Endothelial cell of umbilical vein (primary cell): Measurements from ENCODE around the gene CASR. TPM values are rescaled to one million over a fixed set of nuclear protein-coding genes. Genes with fewer than 3 reads are reported as not detected.

ENCODE experiments used
- BruUV-seq: library from RNA; stranded (reverse); fragments of 400-500 nt; replicated peaks from 2 replicates; lab custom pipeline; 2021; lab: Mats Ljungman, UMichigan
- CTCF ChIA-PET: fragments of 300-600, 350-600 bp; sonication (Branson Sonifier 250); formaldehyde crosslinking; loops from one replicate; lab custom pipeline; 2021; ENCODE audit warnings: antibody characterized with exemption, inconsistent platforms; lab: Charles Lee
- POLR2A ChIA-PET: fragments of 300-600, 350-600 bp; sonication (Branson Sonifier 250); formaldehyde crosslinking; loops from one replicate; lab custom pipeline; 2021; ENCODE audit warnings: antibody characterized with exemption, inconsistent platforms; lab: Charles Lee
- DNase-seq: peaks from one replicate; pipeline ENCODE4 v3.0.0-alpha.2; 2011; ENCODE audit warnings: low read depth, low spot score
- FAIRE-seq: peaks from 2 replicates; lab custom pipeline; 2011; peaks lifted over from hg19 to GRCh38; lab: Jason Lieb, UNC
- H2AFZ ChIP-seq: 2 replicates; pipeline ENCODE4 v1.6.0; 2012; ENCODE audit warnings: low read depth, low read length, control low read depth, inconsistent platforms
- H3K27ac ChIP-seq: 2 replicates; pipeline ENCODE4 v1.5.1; 2011; ENCODE audit warnings: low read depth, mild to moderate bottlenecking, control low read depth, low read length, moderate library complexity; ENCODE audit not compliant: insufficient read depth
- H3K27me3 ChIP-seq, 2 experiments: 2 replicates each; pipeline versions ENCODE4 v1.6.0 to v1.6.1; 2011; ENCODE audit warnings: low read length in 2 of 2, mixed read lengths in 1 of 2; ENCODE audit not compliant: control insufficient read depth in 2 of 2, insufficient read depth in 2 of 2
- H3K36me3 ChIP-seq, 2 experiments: 2 replicates in 1 of 2; 3 replicates in 1 of 2; pipeline ENCODE4 v1.5.1; 2011; ENCODE audit warnings: low read length in 2 of 2, mild to moderate bottlenecking in 1 of 2, moderate library complexity in 1 of 2; ENCODE audit not compliant: control insufficient read depth in 2 of 2, insufficient read depth in 2 of 2; ENCODE audit errors: extremely low read depth in 1 of 2
- H3K4me1 ChIP-seq: 3 replicates; pipeline ENCODE4 v1.5.1; 2011; ENCODE audit warnings: mild to moderate bottlenecking, low read length; ENCODE audit not compliant: control insufficient read depth, insufficient read depth; ENCODE audit errors: extremely low read depth
- H3K4me2 ChIP-seq: 2 replicates; pipeline ENCODE4 v1.6.1; 2011; ENCODE audit warnings: low read length, control low read depth, mixed read lengths; ENCODE audit not compliant: insufficient read depth
- H3K4me3 ChIP-seq, 3 experiments: fragments of 200-600 bp in 1 of 3; sonication (generic), shearing (Covaris generic) in 1 of 3; replicated peaks in 1 of 3; 2 replicates each; pipeline ENCODE4 v1.5.1; 2011 to 2016; ENCODE audit warnings: control low read depth in 3 of 3, low read length in 3 of 3, mild to moderate bottlenecking in 2 of 3, inconsistent platforms in 1 of 3, low read depth in 1 of 3, moderate library complexity in 1 of 3; ENCODE audit not compliant: insufficient read depth in 1 of 3
- H3K79me2 ChIP-seq: 2 replicates; pipeline ENCODE4 v1.6.0; 2012; ENCODE audit warnings: low read length, inconsistent platforms; ENCODE audit not compliant: control insufficient read depth, insufficient read depth
- H3K9ac ChIP-seq: replicated peaks from 2 replicates; pipeline ENCODE3; 2011; ENCODE audit warnings: low read length, control low read depth; ENCODE audit not compliant: insufficient read depth; ENCODE audit errors: extremely low read depth
- H3K9me1 ChIP-seq: replicated peaks from 3 replicates; pipeline ENCODE4 v1.6.0; 2011; ENCODE audit warnings: mild to moderate bottlenecking, low read length; ENCODE audit not compliant: control insufficient read depth, insufficient read depth; ENCODE audit errors: extremely low read depth
- H3K9me3 ChIP-seq: replicated peaks from 2 replicates; pipeline ENCODE4 v1.5.1; 2012; ENCODE audit warnings: low read length, inconsistent platforms; ENCODE audit not compliant: control insufficient read depth, insufficient read depth
- H4K20me1 ChIP-seq: replicated peaks from 2 replicates; pipeline ENCODE3; 2011; ENCODE audit warnings: mild to moderate bottlenecking, low read length; ENCODE audit not compliant: control insufficient read depth, insufficient read depth; ENCODE audit errors: extremely low read depth
- CTCF ChIP-seq, 2 donors: IDR thresholded peaks; 1 replicate in 1 of 2; 2 replicates in 1 of 2; pipeline ENCODE4 v1.5.1; 2011; ENCODE audit warnings: low read length in 2 of 2, mild to moderate bottlenecking in 2 of 2, moderate library complexity in 2 of 2, control low read depth in 1 of 2, inconsistent platforms in 1 of 2, low read depth in 1 of 2; ENCODE audit not compliant: insufficient read depth in 1 of 2; ENCODE audit errors: extremely low read depth in 1 of 2
- EZH2 ChIP-seq: IDR thresholded peaks from 2 replicates; pipeline ENCODE4 v1.6.1; 2012; ENCODE audit warnings: borderline replicate concordance, low read depth, mild to moderate bottlenecking, moderate library complexity, low read length, inconsistent platforms; ENCODE audit not compliant: severe bottlenecking
- FOS ChIP-seq: IDR thresholded peaks from 2 replicates; pipeline ENCODE4 v1.6.1; 2011; ENCODE audit warnings: mild to moderate bottlenecking, low read length, moderate library complexity, borderline replicate concordance; ENCODE audit not compliant: insufficient read depth
- GATA2 ChIP-seq: IDR thresholded peaks from 2 replicates; pipeline ENCODE4 v1.7.0; 2011; ENCODE audit warnings: low read depth, mild to moderate bottlenecking, moderate library complexity, mixed read lengths, low read length; ENCODE audit not compliant: insufficient read length, insufficient read depth
- MAX ChIP-seq: IDR thresholded peaks from 2 replicates; pipeline ENCODE4 v1.6.1; 2011; ENCODE audit not compliant: insufficient read depth, insufficient read length
- MYC ChIP-seq: IDR thresholded peaks from one replicate; pipeline ENCODE4 v1.6.1; 2011; ENCODE audit warnings: mild to moderate bottlenecking, low read depth, low read length
- POLR2A ChIP-seq: IDR thresholded peaks from 2 replicates; pipeline ENCODE4 v1.6.1; 2012; ENCODE audit warnings: low read depth, mild to moderate bottlenecking, control low read depth, low read length
- POLR2AphosphoS5 ChIP-seq: IDR thresholded peaks from 2 replicates; pipeline ENCODE4 v1.6.1; 2012; ENCODE audit warnings: low read depth, mild to moderate bottlenecking, control low read depth, low read length, moderate library complexity; ENCODE audit not compliant: insufficient read depth
- dilution Hi-C: fragments of 300-500 bp; cut with MboI; formaldehyde crosslinking; loops from one replicate; pipeline ENCODE4 v1.15.0; 2019; ENCODE audit warnings: low sequenced_read_pairs; ENCODE audit not compliant: extremely low pct_ligation_motif_present
- intact Hi-C: fragments of 100-400 bp; cut with micrococcal nuclease; formaldehyde crosslinking; loops from one replicate; pipeline ENCODE4 v1.10.0; 2022
- polyA plus RNA-seq, 4 experiments: library from polyadenylated mRNA; depleted of rRNA in 3 of 4; stranded (reverse) in 3 of 4; unstranded in 1 of 4; fragments of >200 nt; gene quantifications; 2 replicates each; pipeline versions ENCODE4 v1.2.1 to v1.2.3, GENCODE V29; 2011 to 2012; ENCODE audit warnings: missing spikeins in 1 of 4
- total RNA-seq: library from RNA; stranded (reverse); gene quantifications from 2 replicates; pipeline ENCODE4 v1.2.3, GENCODE V29; 2021

Gene CASR
- total and polyA plus RNA-seq, 2 donors (not counting 3 experiments of a cell fraction or from before 2014, with no cell fraction given) = not detected

- Histone ChIP-seq H3K36me3 (no peaks in the 10 kb centered on the region), H3K27me3 (peaks cover 2% of the 10 kb centered on the region in 2 experiments), H3K9me3 (no peaks in the 10 kb centered on the region), H3K79me2 (no peaks in the 10 kb centered on the region), H3K4me1 (no peaks in the 10 kb centered on the region), H3K4me3 (no peak overlapping the region), H2AFZ (no peak overlapping the region), H4K20me1 (no peaks in the 10 kb centered on the region), H3K9ac (no peak overlapping the region), H3K4me2 (no peak overlapping the region), H3K27ac (no peak overlapping the region), H3K9me1 (no peaks in the 10 kb centered on the region)
- FAIRE-seq (no peak), DNase-seq (no peak)
- CTCF ChIA-PET = no interaction called here
- BruUV-seq = no TSS peak
- no peak for TF ChIP-seq CTCF (IDR thresholded peaks at IDR 0.05; ENCODE audit: extremely low read depth in 1 of 2, insufficient read depth in 1 of 2, low read depth in 1 of 2, low read length in 2 of 2)
- TF ChIP-seq MYC = no peak
- no peak for TF ChIP-seq POLR2A
- TF ChIP-seq MAX = no peak
- no peak for TF ChIP-seq EZH2
- no peak for TF ChIP-seq FOS
- no peak for TF ChIP-seq POLR2AphosphoS5
- no peak for TF ChIP-seq GATA2
- dilution Hi-C loops = no loop called here
- intact Hi-C loops = no loop called here
- POLR2A ChIA-PET = no interaction called here
Measured at GRCh38 chr3:122272879-122273278, 89.4 kb downstream of the CASR start.
